Stimulated activated memory B cell treated with anti-CD40 and anti-IgM and Interleukin-4, amounts not matched to agents 10 μg/mL and 1 μg/mL and 100 μg/mL, for 72 hours (primary cell): ENCODE measurements around the gene STX16.

Experiments
- ATAC-seq: fragments of 150-1000 bp; cut with Tn5 transposase; 2 replicates; pipeline ENCODE4 v1.10.0; 2021
- H3K27ac Mint-ChIP-seq: one replicate; pipeline ENCODE4 v1.8.0; 2022; ENCODE audit warnings: mild to moderate bottlenecking, mixed read lengths
- H3K27me3 Mint-ChIP-seq: one replicate; pipeline ENCODE4 v1.8.0; 2022; ENCODE audit warnings: mixed read lengths
- H3K36me3 Mint-ChIP-seq: one replicate; pipeline ENCODE4 v1.8.0; 2022; ENCODE audit warnings: mixed read lengths
- H3K4me1 Mint-ChIP-seq: one replicate; pipeline ENCODE4 v1.8.0; 2022; ENCODE audit warnings: mixed read lengths
- H3K4me3 Mint-ChIP-seq: one replicate; pipeline ENCODE4 v1.8.0; 2022; ENCODE audit warnings: mild to moderate bottlenecking, moderate library complexity, mixed read lengths
- H3K9me3 Mint-ChIP-seq: one replicate; pipeline ENCODE4 v1.8.0; 2022; ENCODE audit warnings: mixed read lengths

Gene STX16

GRCh38 chr20:58690396-58691135 lies 39.5 kb downstream of the STX16 start:
- Mint-ChIP-seq H3K36me3 (peaks cover 25% of the 10 kb centered on the region), H3K27ac (no peak overlapping the region), H3K4me1 (peaks cover 7% of the 10 kb centered on the region), H3K27me3 (no peaks in the 10 kb centered on the region), H3K9me3 (no peaks in the 10 kb centered on the region), H3K4me3 (no peak overlapping the region)
- no peak for ATAC-seq

DNA sequence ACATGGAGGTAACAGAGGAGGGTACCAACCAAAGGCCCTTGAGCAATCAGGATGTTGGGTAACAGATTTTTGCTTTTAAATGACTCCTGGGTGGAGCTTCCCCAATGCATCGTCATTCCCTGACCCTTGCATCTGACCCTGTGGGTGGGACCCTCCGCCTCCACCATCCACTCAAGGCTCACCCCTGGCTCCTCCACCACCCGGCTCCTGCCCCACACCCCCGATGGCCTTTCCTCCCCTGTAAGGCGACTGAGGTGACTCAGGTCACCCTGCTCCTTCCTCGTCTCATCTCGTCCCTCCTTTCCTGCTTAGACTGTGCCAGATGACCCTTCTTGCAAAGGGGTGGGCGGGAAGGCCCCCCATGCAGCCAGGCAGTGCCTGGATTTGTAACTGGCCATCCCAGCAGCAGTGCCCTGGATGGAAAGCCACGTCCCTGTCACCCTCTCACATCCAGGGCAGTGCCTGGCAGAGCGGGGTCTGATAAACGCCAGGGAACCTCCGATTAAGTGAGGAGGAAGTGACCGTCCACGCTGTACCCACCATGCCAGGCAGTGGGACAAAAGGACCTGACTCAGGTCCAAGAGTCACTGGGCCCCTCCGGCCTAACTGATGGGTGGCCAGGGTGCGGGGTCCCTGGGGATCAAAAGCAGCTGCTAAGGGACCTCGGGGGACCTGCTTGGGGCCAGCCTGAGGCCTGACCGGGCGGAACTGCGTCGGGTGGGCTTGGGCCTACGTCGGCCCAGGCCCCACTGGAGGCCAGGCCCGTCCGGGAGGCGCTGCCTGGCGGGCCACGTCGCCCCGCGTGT lies 40.9 kb downstream of the STX16 start:
- peaks cover 7% of the 10 kb centered on the region for H3K4me1 Mint-ChIP-seq
- H3K27me3 Mint-ChIP-seq, result no peaks in the 10 kb centered on the region
- peaks cover 17% of the 10 kb centered on the region for H3K36me3 Mint-ChIP-seq
- no peak for ATAC-seq
- H3K4me3 Mint-ChIP-seq, result peak overlapping the region; percentile 43
- no peaks in the 10 kb centered on the region for H3K9me3 Mint-ChIP-seq
- H3K27ac Mint-ChIP-seq, result peak overlapping the region; percentile 50

DNA sequence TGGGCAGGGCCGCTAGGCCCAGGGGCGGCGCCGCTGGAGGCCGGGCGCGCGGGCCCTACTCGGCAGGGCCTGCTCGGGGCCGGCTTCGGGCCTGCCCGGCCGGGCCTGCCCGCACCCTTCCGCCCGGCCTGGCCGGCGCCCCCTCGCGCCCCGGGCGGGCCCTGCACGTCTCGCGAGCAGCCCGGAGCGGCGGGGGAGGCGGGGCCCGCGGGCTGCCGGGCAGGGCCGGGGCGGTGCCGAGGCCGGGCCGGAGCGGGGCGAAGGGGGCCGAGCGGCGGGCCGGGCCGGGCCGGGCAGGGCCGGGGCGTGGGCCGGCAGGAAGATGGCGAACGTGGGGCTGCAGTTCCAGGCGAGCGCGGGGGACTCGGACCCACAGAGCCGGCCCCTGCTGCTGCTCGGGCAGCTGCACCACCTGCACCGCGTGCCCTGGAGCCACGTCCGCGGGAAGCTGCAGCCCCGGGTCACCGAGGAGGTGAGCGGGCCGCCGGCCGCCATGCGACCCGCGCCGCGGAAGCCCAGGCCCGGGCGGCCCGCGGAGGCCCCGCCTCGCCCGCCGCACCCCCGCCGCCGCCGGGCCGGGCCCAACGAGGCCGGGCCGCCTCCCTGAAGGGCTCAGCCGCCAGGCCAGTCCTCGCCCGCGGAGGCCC lies 41.6 kb downstream of the STX16 start, which contains the start of gene NPEPL1:
NPEPL1 (plus strand) TSS at position 222 of the 647 bp plus-strand sequence; CDS start at position 323, 101 bp downstream.
- Mint-ChIP-seq H3K4me1 (peaks cover 7% of the 10 kb centered on the region), H3K27ac (peak within 1 kb of the TSS; percentile 54), H3K9me3 (no peaks in the 10 kb centered on the region), H3K4me3 (peak within 1 kb of the TSS; percentile 77), H3K27me3 (no peaks in the 10 kb centered on the region), H3K36me3 (peaks cover 17% of the 10 kb centered on the region)
- ATAC-seq, result peak; percentile 96

GRCh38 chr20:58693226-58694006 lies 42.3 kb downstream of the STX16 start:
- Mint-ChIP-seq H3K9me3 (no peaks in the 10 kb centered on the region), H3K4me3 (peak overlapping the region; percentile 77), H3K36me3 (peaks cover 13% of the 10 kb centered on the region), H3K27ac (peak overlapping the region; percentile 54), H3K27me3 (no peaks in the 10 kb centered on the region), H3K4me1 (peaks cover 7% of the 10 kb centered on the region)
- ATAC-seq, result no peak

DNA sequence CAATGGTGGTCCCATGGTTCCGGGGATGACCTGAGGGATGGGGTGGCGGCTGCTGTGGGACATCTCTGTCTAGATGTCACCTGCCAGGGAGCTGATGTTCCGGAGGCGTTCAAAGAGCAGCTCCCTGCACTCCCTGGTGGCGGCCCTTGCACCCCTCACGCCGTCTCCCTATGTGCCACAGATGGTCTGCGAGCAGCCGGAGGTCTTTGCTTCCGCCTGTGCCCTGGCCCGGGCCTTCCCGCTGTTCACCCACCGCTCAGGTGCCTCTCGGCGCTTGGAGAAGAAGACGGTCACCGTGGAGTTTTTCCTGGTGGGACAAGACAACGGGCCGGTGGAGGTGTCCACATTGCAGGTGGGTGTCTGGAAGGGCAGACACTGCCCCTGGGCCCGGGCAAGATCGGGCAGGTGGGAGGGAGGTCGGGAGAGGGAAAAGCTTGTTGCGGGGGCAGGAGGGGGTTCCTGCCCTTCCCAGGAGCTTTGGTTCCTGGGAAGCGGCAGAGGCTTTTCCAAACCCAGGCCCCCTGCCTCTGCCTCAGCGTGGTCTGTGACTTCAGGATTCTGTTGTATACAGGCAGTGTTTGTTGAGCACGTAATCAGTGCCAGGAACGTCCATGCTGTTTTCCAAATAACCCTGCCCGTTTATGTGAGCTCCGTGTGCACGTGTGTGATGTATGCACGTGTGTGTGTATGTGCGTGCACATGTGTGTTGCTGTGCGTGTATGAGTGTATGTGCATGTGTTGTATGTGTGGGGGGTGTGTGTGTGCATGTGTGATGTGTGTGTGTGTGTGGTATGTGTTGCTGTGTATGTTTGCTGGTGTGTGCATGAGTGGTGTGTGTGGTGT lies 43.4 kb downstream of the STX16 start:
- no peaks in the 10 kb centered on the region for H3K9me3 Mint-ChIP-seq
- H3K36me3 Mint-ChIP-seq, result peaks cover 6% of the 10 kb centered on the region
- H3K4me1 Mint-ChIP-seq, result peaks cover 7% of the 10 kb centered on the region
- ATAC-seq, result no peak
- no peaks in the 10 kb centered on the region for H3K27me3 Mint-ChIP-seq
- H3K4me3 Mint-ChIP-seq, result no peak overlapping the region
- no peak overlapping the region for H3K27ac Mint-ChIP-seq

- Mint-ChIP-seq H3K27ac (no peak overlapping the region), H3K36me3 (peaks cover 9% of the 10 kb centered on the region), H3K4me3 (no peak overlapping the region), H3K4me1 (peaks cover 7% of the 10 kb centered on the region), H3K27me3 (no peaks in the 10 kb centered on the region), H3K9me3 (no peaks in the 10 kb centered on the region)
- no peak for ATAC-seq
These were observed 44.1 kb downstream of the STX16 start for GRCh38 chr20:58695084-58695722.

GRCh38 chr20:58695895-58696375 lies 44.9 kb downstream of the STX16 start:
- Mint-ChIP-seq H3K27ac (no peak overlapping the region), H3K4me3 (no peak overlapping the region), H3K36me3 (peaks cover 17% of the 10 kb centered on the region), H3K27me3 (no peaks in the 10 kb centered on the region), H3K4me1 (peaks cover 7% of the 10 kb centered on the region), H3K9me3 (no peaks in the 10 kb centered on the region)
- no peak for ATAC-seq

DNA sequence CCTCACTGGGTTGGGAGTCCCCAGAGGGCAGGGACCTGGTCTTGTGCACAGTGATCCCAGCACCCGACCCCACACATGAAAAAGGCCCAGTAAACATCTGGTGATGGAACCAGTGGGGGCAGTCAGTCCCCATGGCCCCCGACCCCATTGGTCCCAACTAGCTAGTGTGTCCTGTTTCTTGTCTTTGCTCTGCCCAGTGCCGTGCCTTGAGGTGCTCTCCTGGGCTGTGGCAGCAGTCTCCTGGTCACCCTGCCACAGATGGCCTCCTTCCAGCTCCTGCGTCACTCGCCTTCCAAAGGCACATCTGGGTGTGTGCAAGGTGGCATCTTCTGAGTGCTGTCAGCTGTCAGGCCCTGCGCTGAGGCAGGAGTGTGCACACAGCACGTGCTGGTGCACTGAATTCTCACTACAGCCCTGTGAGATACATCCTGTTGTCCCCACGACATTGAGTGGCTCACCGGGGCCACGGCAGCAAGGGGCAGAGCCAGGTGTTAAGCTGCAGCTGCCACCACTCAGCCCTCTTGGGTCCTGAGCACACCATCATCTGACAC lies 45.4 kb downstream of the STX16 start:
- ATAC-seq, result no peak
- no peaks in the 10 kb centered on the region for H3K9me3 Mint-ChIP-seq
- no peak overlapping the region for H3K27ac Mint-ChIP-seq
- peaks cover 22% of the 10 kb centered on the region for H3K36me3 Mint-ChIP-seq
- H3K4me3 Mint-ChIP-seq, result no peak overlapping the region
- H3K27me3 Mint-ChIP-seq, result no peaks in the 10 kb centered on the region
- H3K4me1 Mint-ChIP-seq, result peaks cover 7% of the 10 kb centered on the region

- no peak overlapping the region for H3K27ac Mint-ChIP-seq
- H3K4me1 Mint-ChIP-seq, result peaks cover 7% of the 10 kb centered on the region
- H3K4me3 Mint-ChIP-seq, result no peak overlapping the region
- H3K9me3 Mint-ChIP-seq, result no peaks in the 10 kb centered on the region
- H3K27me3 Mint-ChIP-seq, result no peaks in the 10 kb centered on the region
- no peak for ATAC-seq
- H3K36me3 Mint-ChIP-seq, result peaks cover 29% of the 10 kb centered on the region
These were observed 46.3 kb downstream of the STX16 start for GRCh38 chr20:58697201-58697866.

DNA sequence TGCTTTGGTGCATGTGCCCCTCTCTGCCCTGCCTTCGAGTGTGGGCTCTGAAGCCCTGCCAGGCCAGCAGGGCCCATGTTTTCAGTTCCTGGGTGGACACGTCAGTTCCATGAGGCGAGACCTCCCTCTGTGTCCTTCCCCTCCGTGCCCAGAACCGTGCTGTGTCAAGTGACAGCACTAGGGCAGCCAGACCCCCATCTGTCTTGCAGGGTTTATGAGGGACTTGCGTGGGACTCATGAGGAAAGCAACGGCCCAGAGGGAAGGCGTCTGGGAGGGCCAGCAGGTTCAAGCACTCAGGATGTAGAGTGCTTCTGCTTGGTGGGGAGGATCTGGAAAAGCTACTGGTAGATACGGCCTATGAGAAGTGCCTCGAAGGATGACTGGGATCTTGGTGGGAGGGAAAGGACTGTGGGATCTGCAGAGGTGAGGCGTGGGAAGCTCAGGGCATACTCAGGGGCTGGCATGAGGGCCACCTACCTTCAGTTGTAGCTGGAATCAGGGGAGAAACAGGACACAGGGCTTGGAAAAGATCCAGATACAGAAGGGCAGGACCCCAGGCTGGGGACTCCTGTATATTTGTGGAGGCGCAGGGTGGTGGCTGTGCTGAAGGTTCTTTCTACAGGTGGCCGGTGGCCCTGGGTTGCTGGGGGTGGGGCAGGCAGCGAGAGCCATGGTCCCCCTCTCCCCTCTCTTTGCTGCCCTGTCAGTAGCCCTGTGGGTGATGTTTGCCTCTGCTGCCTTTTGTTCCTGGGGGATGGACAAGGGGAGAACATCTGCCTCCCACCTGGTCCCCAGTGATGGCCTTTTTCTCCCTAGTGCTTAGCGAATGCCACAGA lies 47.0 kb downstream of the STX16 start:
- ATAC-seq, result no peak
- Mint-ChIP-seq H3K27ac (no peak overlapping the region), H3K4me1 (peaks cover 7% of the 10 kb centered on the region), H3K36me3 (peaks cover 37% of the 10 kb centered on the region), H3K9me3 (no peaks in the 10 kb centered on the region), H3K4me3 (no peak overlapping the region), H3K27me3 (no peaks in the 10 kb centered on the region)

- no peaks in the 10 kb centered on the region for H3K27me3 Mint-ChIP-seq
- no peaks in the 10 kb centered on the region for H3K9me3 Mint-ChIP-seq
- no peak for ATAC-seq
- no peak overlapping the region for H3K27ac Mint-ChIP-seq
- H3K4me1 Mint-ChIP-seq, result no peaks in the 10 kb centered on the region
- no peak overlapping the region for H3K4me3 Mint-ChIP-seq
- H3K36me3 Mint-ChIP-seq, result peaks cover 46% of the 10 kb centered on the region
These were observed 47.9 kb downstream of the STX16 start for GRCh38 chr20:58698741-58699622.
